HepG2 (cell line): ENCODE data around the gene PSRC1. TPM values are rescaled to one million over a fixed set of nuclear protein-coding genes. Genes with fewer than 3 reads are reported as not detected.

Experiments
- CBX5 ChIP-seq: sonication (generic); formaldehyde crosslinking; IDR thresholded peaks from 2 replicates; pipeline ENCODE4 v1.4.0; 2020; ENCODE audit warnings: missing genetic modification reagents, borderline replicate concordance
- HNRNPL ChIP-seq: fragments of 200-400 bp; formaldehyde crosslinking; IDR thresholded peaks from 2 replicates; pipeline ENCODE4 v1.6.1; 2017; ENCODE audit warnings: mild to moderate bottlenecking, low read depth, low read length
- IRF2 ChIP-seq: IDR thresholded peaks from 2 replicates; pipeline ENCODE4 v1.6.1; 2018; ENCODE audit warnings: missing genetic modification reagents, missing compliant biosample characterization
- KLF12 ChIP-seq: sonication (generic); formaldehyde crosslinking; IDR thresholded peaks from 2 replicates; pipeline ENCODE4 v1.4.0; 2020; ENCODE audit warnings: missing genetic modification reagents, borderline replicate concordance
- POLR2AphosphoS2 ChIP-seq: IDR thresholded peaks from 2 replicates; pipeline ENCODE4 v1.6.1; 2011; ENCODE audit warnings: low read depth, low read length, improper control_type of control experiment
- SALL1 ChIP-seq: sonication (generic); formaldehyde crosslinking; IDR thresholded peaks from 2 replicates; pipeline ENCODE4 v1.8.0; 2022; ENCODE audit warnings: mild to moderate bottlenecking, missing genetic modification reagents
- ZNF33B ChIP-seq: sonication (generic); formaldehyde crosslinking; IDR thresholded peaks from 2 replicates; pipeline ENCODE4 v1.5.1; 2020; ENCODE audit warnings: mild to moderate bottlenecking, missing genetic modification reagents
- ZNF777 ChIP-seq: sonication (generic); formaldehyde crosslinking; IDR thresholded peaks from 2 replicates; pipeline ENCODE4 v1.4.0; 2020; ENCODE audit warnings: missing genetic modification reagents
- ZNF850 ChIP-seq: sonication (generic); formaldehyde crosslinking; conservative IDR thresholded peaks from 2 replicates; pipeline ENCODE4 v1.9.0; 2021; ENCODE audit warnings: mild to moderate bottlenecking, missing genetic modification reagents
- polyA plus RNA-seq, 8 experiments: library from polyadenylated mRNA; depleted of rRNA in 3 of 8; stranded (reverse) in 7 of 8; unstranded in 1 of 8; fragments of >200 nt; fragmentation: Illumina TruSeq in 4 of 8; extraction: Trizol in 4 of 8; gene quantifications; 2 replicates each; pipeline versions ENCODE4 v1.2.1 to v1.2.3, GENCODE V29; 2011 to 2016; ENCODE audit warnings: low read depth in 4 of 8, missing spikeins in 1 of 8, mixed read lengths in 1 of 8; ENCODE audit not compliant: insufficient read depth in 1 of 8
- total RNA-seq, 5 experiments: library from RNA; depleted of rRNA; stranded (reverse); fragments of >200 nt; fragmentation: Illumina TruSeq; extraction: Trizol; gene quantifications; 2 replicates each; pipeline ENCODE4 v1.2.3, GENCODE V29; 2016; ENCODE audit warnings: low read depth in 1 of 5
- TF ChIP-seq, protein P1 (sequence below): sonication (generic); formaldehyde crosslinking; IDR thresholded peaks from 2 replicates; pipeline ENCODE4 v1.5.1; 2020; ENCODE audit warnings: mild to moderate bottlenecking, missing genetic modification reagents, borderline replicate concordance
- TF ChIP-seq, protein P2 (sequence below): sonication (generic); formaldehyde crosslinking; conservative IDR thresholded peaks from 2 replicates; pipeline ENCODE4 v1.4.0; 2020; ENCODE audit warnings: missing genetic modification reagents
- TF ChIP-seq, protein P3 (sequence below): sonication (generic); formaldehyde crosslinking; IDR thresholded peaks from 2 replicates; pipeline ENCODE4 v1.5.1; 2020; ENCODE audit warnings: missing genetic modification reagents, mild to moderate bottlenecking, borderline replicate concordance
- TF ChIP-seq, protein P4 (sequence below): IDR thresholded peaks from 2 replicates; pipeline ENCODE4 v1.6.1; 2012; ENCODE audit warnings: low read length, improper control_type of control experiment
- TF ChIP-seq, protein P5 (sequence below): sonication (generic); formaldehyde crosslinking; IDR thresholded peaks from 2 replicates; pipeline ENCODE4 v1.4.0; 2020; ENCODE audit warnings: mild to moderate bottlenecking, missing genetic modification reagents
- TF ChIP-seq, protein P6 (sequence below), 2 experiments: fragments of 450-650 bp in 1 of 2; sonication (generic) in 1 of 2; formaldehyde crosslinking; IDR thresholded peaks; 2 replicates each; pipeline versions ENCODE4 v1.5.0 to v1.8.0; 2020 to 2022; ENCODE audit warnings: mild to moderate bottlenecking in 1 of 2, missing genetic modification reagents in 1 of 2

PSRC1 gene
- total and polyA plus RNA-seq, 2 of the 13 experiments (the other 11 are each of a cell fraction or from before 2014, with no cell fraction given) = 28.6 to 30.3 TPM

DNA sequence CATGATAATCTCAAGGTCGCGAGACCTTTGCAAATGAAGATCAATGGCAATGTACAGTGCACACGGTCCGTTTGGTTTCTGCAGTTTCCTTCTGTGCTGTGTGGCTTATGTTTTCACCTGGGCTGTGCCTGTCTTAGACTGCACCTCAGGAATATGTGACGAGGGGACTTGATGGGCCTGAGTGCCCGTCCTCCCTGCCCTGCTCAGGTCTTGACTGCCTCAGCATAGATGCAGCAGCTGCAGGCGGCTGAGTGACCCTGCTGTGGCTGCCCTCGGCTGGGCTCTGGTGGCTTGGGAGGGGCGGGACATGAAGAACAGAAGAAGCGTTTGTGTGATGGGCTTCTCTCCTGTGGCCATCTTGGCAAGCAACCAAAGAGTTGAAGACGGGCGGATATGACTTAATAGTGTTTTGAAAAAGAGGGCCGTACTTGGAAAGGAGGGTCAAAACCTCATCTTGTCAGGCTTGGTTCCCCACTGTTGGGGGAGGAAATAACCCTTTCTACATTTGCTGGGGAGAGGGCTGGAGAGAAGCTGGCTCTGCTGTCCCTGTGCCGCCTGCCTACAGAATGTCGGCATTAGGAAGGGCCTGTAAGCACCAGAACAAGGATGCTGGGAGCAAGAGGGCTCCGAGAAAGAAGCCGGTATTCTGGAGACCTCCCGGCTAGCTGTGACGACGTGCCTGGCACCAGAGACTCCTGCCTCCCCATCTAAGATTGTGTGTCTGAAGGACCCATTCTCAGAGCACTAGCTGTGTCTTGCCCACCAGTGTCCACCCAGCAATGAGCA is 16.8 kb upstream of the PSRC1 start (continued):
- TF ChIP-seq, protein P1, sequence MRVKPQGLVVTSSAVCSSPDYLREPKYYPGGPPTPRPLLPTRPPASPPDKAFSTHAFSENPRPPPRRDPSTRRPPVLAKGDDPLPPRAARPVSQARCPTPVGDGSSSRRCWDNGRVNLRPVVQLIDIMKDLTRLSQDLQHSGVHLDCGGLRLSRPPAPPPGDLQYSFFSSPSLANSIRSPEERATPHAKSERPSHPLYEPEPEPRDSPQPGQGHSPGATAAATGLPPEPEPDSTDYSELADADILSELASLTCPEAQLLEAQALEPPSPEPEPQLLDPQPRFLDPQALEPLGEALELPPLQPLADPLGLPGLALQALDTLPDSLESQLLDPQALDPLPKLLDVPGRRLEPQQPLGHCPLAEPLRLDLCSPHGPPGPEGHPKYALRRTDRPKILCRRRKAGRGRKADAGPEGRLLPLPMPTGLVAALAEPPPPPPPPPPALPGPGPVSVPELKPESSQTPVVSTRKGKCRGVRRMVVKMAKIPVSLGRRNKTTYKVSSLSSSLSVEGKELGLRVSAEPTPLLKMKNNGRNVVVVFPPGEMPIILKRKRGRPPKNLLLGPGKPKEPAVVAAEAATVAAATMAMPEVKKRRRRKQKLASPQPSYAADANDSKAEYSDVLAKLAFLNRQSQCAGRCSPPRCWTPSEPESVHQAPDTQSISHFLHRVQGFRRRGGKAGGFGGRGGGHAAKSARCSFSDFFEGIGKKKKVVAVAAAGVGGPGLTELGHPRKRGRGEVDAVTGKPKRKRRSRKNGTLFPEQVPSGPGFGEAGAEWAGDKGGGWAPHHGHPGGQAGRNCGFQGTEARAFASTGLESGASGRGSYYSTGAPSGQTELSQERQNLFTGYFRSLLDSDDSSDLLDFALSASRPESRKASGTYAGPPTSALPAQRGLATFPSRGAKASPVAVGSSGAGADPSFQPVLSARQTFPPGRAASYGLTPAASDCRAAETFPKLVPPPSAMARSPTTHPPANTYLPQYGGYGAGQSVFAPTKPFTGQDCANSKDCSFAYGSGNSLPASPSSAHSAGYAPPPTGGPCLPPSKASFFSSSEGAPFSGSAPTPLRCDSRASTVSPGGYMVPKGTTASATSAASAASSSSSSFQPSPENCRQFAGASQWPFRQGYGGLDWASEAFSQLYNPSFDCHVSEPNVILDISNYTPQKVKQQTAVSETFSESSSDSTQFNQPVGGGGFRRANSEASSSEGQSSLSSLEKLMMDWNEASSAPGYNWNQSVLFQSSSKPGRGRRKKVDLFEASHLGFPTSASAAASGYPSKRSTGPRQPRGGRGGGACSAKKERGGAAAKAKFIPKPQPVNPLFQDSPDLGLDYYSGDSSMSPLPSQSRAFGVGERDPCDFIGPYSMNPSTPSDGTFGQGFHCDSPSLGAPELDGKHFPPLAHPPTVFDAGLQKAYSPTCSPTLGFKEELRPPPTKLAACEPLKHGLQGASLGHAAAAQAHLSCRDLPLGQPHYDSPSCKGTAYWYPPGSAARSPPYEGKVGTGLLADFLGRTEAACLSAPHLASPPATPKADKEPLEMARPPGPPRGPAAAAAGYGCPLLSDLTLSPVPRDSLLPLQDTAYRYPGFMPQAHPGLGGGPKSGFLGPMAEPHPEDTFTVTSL = no peak
- TF ChIP-seq KLF12 (CRISPR knock-in tag) (no peak), ZNF33B (CRISPR knock-in tag) (no peak), SALL1 (CRISPR knock-in tag) (no peak; the same call in 1 of the 2 replicates), IRF2 (CRISPR knock-in tag) (0 out of 2 replicates have a peak, but pooled peaks have one; percentile 27), ZNF777 (CRISPR knock-in tag) (no peak), POLR2AphosphoS2 (peak; percentile 84; the same call in 1 of the 2 replicates), HNRNPL (no peak), ZNF850 (CRISPR knock-in tag) (no peak), CBX5 (CRISPR knock-in tag) (no peak)
- TF ChIP-seq, protein P2, sequence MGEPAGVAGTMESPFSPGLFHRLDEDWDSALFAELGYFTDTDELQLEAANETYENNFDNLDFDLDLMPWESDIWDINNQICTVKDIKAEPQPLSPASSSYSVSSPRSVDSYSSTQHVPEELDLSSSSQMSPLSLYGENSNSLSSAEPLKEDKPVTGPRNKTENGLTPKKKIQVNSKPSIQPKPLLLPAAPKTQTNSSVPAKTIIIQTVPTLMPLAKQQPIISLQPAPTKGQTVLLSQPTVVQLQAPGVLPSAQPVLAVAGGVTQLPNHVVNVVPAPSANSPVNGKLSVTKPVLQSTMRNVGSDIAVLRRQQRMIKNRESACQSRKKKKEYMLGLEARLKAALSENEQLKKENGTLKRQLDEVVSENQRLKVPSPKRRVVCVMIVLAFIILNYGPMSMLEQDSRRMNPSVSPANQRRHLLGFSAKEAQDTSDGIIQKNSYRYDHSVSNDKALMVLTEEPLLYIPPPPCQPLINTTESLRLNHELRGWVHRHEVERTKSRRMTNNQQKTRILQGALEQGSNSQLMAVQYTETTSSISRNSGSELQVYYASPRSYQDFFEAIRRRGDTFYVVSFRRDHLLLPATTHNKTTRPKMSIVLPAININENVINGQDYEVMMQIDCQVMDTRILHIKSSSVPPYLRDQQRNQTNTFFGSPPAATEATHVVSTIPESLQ (CRISPR knock-in tag) = no peak
- TF ChIP-seq, protein P3, sequence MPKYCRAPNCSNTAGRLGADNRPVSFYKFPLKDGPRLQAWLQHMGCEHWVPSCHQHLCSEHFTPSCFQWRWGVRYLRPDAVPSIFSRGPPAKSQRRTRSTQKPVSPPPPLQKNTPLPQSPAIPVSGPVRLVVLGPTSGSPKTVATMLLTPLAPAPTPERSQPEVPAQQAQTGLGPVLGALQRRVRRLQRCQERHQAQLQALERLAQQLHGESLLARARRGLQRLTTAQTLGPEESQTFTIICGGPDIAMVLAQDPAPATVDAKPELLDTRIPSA (CRISPR knock-in tag) = no peak
- TF ChIP-seq, protein P4, sequence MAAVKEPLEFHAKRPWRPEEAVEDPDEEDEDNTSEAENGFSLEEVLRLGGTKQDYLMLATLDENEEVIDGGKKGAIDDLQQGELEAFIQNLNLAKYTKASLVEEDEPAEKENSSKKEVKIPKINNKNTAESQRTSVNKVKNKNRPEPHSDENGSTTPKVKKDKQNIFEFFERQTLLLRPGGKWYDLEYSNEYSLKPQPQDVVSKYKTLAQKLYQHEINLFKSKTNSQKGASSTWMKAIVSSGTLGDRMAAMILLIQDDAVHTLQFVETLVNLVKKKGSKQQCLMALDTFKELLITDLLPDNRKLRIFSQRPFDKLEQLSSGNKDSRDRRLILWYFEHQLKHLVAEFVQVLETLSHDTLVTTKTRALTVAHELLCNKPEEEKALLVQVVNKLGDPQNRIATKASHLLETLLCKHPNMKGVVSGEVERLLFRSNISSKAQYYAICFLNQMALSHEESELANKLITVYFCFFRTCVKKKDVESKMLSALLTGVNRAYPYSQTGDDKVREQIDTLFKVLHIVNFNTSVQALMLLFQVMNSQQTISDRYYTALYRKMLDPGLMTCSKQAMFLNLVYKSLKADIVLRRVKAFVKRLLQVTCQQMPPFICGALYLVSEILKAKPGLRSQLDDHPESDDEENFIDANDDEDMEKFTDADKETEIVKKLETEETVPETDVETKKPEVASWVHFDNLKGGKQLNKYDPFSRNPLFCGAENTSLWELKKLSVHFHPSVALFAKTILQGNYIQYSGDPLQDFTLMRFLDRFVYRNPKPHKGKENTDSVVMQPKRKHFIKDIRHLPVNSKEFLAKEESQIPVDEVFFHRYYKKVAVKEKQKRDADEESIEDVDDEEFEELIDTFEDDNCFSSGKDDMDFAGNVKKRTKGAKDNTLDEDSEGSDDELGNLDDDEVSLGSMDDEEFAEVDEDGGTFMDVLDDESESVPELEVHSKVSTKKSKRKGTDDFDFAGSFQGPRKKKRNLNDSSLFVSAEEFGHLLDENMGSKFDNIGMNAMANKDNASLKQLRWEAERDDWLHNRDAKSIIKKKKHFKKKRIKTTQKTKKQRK = no peak
- TF ChIP-seq, protein P5, sequence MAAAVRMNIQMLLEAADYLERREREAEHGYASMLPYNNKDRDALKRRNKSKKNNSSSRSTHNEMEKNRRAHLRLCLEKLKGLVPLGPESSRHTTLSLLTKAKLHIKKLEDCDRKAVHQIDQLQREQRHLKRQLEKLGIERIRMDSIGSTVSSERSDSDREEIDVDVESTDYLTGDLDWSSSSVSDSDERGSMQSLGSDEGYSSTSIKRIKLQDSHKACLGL (CRISPR knock-in tag) = no peak
- TF ChIP-seq, protein P6, sequence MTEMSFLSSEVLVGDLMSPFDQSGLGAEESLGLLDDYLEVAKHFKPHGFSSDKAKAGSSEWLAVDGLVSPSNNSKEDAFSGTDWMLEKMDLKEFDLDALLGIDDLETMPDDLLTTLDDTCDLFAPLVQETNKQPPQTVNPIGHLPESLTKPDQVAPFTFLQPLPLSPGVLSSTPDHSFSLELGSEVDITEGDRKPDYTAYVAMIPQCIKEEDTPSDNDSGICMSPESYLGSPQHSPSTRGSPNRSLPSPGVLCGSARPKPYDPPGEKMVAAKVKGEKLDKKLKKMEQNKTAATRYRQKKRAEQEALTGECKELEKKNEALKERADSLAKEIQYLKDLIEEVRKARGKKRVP (CRISPR knock-in tag; IDR thresholded peaks at IDR 0.05) = no peak
